Measurements from ENCODE around the gene CCDC192.
A peak's percentile ranks its signal among the peaks of the same experiment; 100 is the strongest.

CCDC192 gene

GRCh38 chr5:127980843-127981242 lies 277.7 kb downstream of the CCDC192 start:
- no peak for DNase-seq
- TF ChIP-seq CTCF (IDR thresholded peaks at IDR 0.05; ENCODE audit: low read depth, low read length), result no peak
- H3K4me3 ChIP-seq (ENCODE audit: low read depth, low read length), result no peak overlapping the region
- H3K9me3 ChIP-seq, result no peaks in the 10 kb centered on the region
- no peaks in the 10 kb centered on the region for H3K27me3 ChIP-seq
- no peaks in the 10 kb centered on the region for H3K36me3 ChIP-seq
- H3K4me1 ChIP-seq, result no peaks in the 10 kb centered on the region

- Histone ChIP-seq H3K4me3 (ENCODE audit: low read depth, low read length) (no peak overlapping the region), H3K36me3 (no peaks in the 10 kb centered on the region), H3K4me1 (no peaks in the 10 kb centered on the region), H3K27me3 (no peaks in the 10 kb centered on the region), H3K9me3 (no peaks in the 10 kb centered on the region)
- TF ChIP-seq CTCF (IDR thresholded peaks at IDR 0.05; ENCODE audit: low read depth, low read length), result no peak
- no peak for DNase-seq
These were observed 278.3 kb downstream of the CCDC192 start for GRCh38 chr5:127981498-127981897.

GRCh38 chr5:127985811-127986325 lies 282.7 kb downstream of the CCDC192 start:
- Histone ChIP-seq H3K36me3 (no peaks in the 10 kb centered on the region), H3K4me3 (ENCODE audit: low read depth, low read length) (no peak overlapping the region), H3K9me3 (no peaks in the 10 kb centered on the region), H3K27me3 (no peaks in the 10 kb centered on the region), H3K4me1 (no peaks in the 10 kb centered on the region)
- DNase-seq, result no peak
- no peak for TF ChIP-seq CTCF (IDR thresholded peaks at IDR 0.05; ENCODE audit: low read depth, low read length)

GRCh38 chr5:127987354-127988145 lies 284.4 kb downstream of the CCDC192 start:
- no peak for DNase-seq
- Histone ChIP-seq H3K27me3 (no peaks in the 10 kb centered on the region), H3K9me3 (no peaks in the 10 kb centered on the region), H3K4me1 (no peaks in the 10 kb centered on the region), H3K36me3 (no peaks in the 10 kb centered on the region), H3K4me3 (ENCODE audit: low read depth, low read length) (no peak overlapping the region)
- no peak for TF ChIP-seq CTCF (IDR thresholded peaks at IDR 0.05; ENCODE audit: low read depth, low read length)

DNA sequence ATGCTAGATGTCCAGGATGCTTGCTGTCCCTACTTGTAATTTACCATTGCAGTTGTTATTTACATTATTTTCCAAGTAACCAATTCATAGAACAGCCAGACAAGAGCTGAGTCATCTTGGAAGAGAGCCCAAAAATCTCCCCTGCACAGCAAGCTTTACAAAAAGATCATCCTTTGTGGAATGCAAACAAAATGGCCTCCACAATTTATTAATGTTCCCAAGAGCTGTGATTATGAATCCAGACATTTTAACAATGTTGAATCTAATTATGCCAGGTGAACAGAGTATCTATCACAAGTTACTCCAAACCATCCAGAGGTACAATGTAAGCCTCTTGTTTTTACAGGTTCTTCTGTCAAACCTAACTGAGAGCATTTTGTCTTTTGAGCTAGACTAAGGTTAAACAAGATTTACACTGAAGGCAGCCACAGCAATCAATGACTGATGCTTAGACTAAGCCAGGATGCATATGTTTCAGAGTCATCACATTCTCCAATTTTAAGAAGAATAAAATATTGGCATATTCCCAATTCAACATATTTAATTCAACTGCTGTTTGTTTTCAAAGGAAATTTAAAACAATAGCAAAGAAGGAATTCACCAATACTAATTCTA lies 285.1 kb downstream of the CCDC192 start:
- H3K9me3 ChIP-seq, result no peaks in the 10 kb centered on the region
- no peaks in the 10 kb centered on the region for H3K36me3 ChIP-seq
- H3K4me1 ChIP-seq, result no peaks in the 10 kb centered on the region
- H3K4me3 ChIP-seq (ENCODE audit: low read depth, low read length), result no peak overlapping the region
- no peaks in the 10 kb centered on the region for H3K27me3 ChIP-seq
- DNase-seq, result peak; percentile 15
- TF ChIP-seq CTCF (IDR thresholded peaks at IDR 0.05; ENCODE audit: low read depth, low read length), result no peak

Measured in BE2C (cell line).